Epithelial cell of proximal tubule (primary cell): ENCODE results near the gene ALDH5A1. TPM values are rescaled to one million over a fixed set of nuclear protein-coding genes. Genes with fewer than 3 reads are reported as not detected.

Source experiments
- DNase-seq: peaks from one replicate; pipeline ENCODE4 v3.0.0-alpha.2; 2011; ENCODE audit warnings: low read depth
- H3K4me3 ChIP-seq: 2 replicates; pipeline ENCODE4 v1.5.1; 2011; ENCODE audit warnings: low read depth, mild to moderate bottlenecking, low read length
- total RNA-seq: library from RNA; depleted of rRNA; stranded (reverse); fragments of >200 nt; gene quantifications from 2 replicates; pipeline ENCODE4 v1.2.3, GENCODE V29; 2015
- TF ChIP-seq, protein P1 (sequence below): conservative IDR thresholded peaks from 2 replicates; pipeline ENCODE4 v1.5.1; 2012; ENCODE audit warnings: low read depth, mild to moderate bottlenecking, low read length

ALDH5A1 gene
- total RNA-seq, 1 donor from 2014 or later, result 4.6 TPM

DNA sequence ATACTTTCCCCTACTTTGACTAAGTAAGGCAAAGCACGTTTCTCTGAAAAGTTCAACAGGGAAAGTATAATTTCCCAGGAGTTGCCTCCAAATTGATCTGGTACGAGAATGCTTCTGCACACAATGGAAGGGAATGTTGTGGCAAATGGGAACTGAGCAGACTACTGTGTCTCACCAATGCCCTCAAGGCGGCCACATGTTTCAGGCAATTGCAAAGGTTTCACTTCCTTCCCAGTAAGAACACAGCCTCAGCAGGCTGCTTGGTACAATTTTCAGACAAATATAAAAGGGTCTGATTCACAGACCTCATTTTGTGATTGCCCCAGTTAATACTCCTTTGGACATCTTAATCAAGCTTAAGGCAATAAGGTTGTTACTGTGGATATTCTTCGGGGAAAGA is 80.0 kb downstream of the ALDH5A1 start:
- no peak overlapping the region for H3K4me3 ChIP-seq
- TF ChIP-seq, protein P1, sequence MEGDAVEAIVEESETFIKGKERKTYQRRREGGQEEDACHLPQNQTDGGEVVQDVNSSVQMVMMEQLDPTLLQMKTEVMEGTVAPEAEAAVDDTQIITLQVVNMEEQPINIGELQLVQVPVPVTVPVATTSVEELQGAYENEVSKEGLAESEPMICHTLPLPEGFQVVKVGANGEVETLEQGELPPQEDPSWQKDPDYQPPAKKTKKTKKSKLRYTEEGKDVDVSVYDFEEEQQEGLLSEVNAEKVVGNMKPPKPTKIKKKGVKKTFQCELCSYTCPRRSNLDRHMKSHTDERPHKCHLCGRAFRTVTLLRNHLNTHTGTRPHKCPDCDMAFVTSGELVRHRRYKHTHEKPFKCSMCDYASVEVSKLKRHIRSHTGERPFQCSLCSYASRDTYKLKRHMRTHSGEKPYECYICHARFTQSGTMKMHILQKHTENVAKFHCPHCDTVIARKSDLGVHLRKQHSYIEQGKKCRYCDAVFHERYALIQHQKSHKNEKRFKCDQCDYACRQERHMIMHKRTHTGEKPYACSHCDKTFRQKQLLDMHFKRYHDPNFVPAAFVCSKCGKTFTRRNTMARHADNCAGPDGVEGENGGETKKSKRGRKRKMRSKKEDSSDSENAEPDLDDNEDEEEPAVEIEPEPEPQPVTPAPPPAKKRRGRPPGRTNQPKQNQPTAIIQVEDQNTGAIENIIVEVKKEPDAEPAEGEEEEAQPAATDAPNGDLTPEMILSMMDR, result no peak
- DNase-seq, result no peak

GRCh38 chr6:24576447-24576846 is 81.7 kb downstream of the ALDH5A1 start:
- TF ChIP-seq, protein P1, result no peak
- no peak for DNase-seq
- H3K4me3 ChIP-seq, result no peak overlapping the region

GRCh38 chr6:24581084-24581669 is 86.4 kb downstream of the ALDH5A1 start:
- TF ChIP-seq, protein P1, result peak; percentile 94
- DNase-seq, result no peak
- H3K4me3 ChIP-seq, result no peak overlapping the region

GRCh38 chr6:24583463-24584381 is 89.0 kb downstream of the ALDH5A1 start:
- TF ChIP-seq, protein P1, result peak; percentile 90
- DNase-seq, result peak; percentile 15
- H3K4me3 ChIP-seq, result no peak overlapping the region

GRCh38 chr6:24584382-24584720 is 89.6 kb downstream of the ALDH5A1 start:
- H3K4me3 ChIP-seq, result no peak overlapping the region
- TF ChIP-seq, protein P1, result no peak
- DNase-seq, result no peak

Other genes with a start within 250 kb of the ALDH5A1 start
- gene DCDC2, start 136.9 kb upstream of the ALDH5A1 start, total RNA-seq, result 112 and 142 TPM in 2 replicates
- 38.3 and 56.9 TPM in 2 replicates for gene MRS2, start 92.0 kb upstream of the ALDH5A1 start, total RNA-seq
- 0.51 and 0.75 TPM in 2 replicates for gene GPLD1, start 5.4 kb upstream of the ALDH5A1 start, total RNA-seq
- gene KIAA0319, start 151.2 kb downstream of the ALDH5A1 start, total RNA-seq, result 0.07 and 0.17 TPM in 2 replicates
- 22.3 and 31.2 TPM in 2 replicates for gene TDP2, start 171.9 kb downstream of the ALDH5A1 start, total RNA-seq
- gene ACOT13, start 172.1 kb downstream of the ALDH5A1 start, total RNA-seq, result 5.2 and 8.5 TPM in 2 replicates
- 45.2 and 64.7 TPM in 2 replicates for gene C6orf62, start 224.2 kb downstream of the ALDH5A1 start, total RNA-seq